ENCODE data around the gene FAM8A1. TPM values are rescaled to one million over a fixed set of nuclear protein-coding genes. Genes with fewer than 3 reads are reported as not detected.

The FAM8A1 gene, protein sequence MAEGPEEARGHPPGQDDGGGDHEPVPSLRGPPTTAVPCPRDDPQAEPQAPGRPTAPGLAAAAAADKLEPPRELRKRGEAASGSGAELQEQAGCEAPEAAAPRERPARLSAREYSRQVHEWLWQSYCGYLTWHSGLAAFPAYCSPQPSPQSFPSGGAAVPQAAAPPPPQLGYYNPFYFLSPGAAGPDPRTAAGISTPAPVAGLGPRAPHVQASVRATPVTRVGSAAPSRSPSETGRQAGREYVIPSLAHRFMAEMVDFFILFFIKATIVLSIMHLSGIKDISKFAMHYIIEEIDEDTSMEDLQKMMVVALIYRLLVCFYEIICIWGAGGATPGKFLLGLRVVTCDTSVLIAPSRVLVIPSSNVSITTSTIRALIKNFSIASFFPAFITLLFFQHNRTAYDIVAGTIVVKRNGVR
- total RNA-seq, result 10 to 100 TPM; 27.9 to 39.4 (median 33.8) TPM

- Histone ChIP-seq H3K4me3 (peak within 1 kb of the TSS; percentile 79 to 96 (median 93)), H3K27me3 (no peaks in the 10 kb centered on the region), H3K9me3 (no peaks in the 10 kb centered on the region), H3K4me1 (no peaks in the 10 kb centered on the region), H3K36me3 (no peaks in the 10 kb centered on the region), H3K27ac (peak within 1 kb of the TSS; percentile 91 to 97)
- intact Hi-C loops (cut with DNase I; ENCODE audit: low total_unique reads), result no loop called here
- peak; percentile 93 to 97 for DNase-seq (ENCODE audit: low spot score in 2 of 2)
- TF ChIP-seq POLR2AphosphoS5 (IDR thresholded peaks at IDR 0.05) (peak; percentile 72 to 92 (median 87)), CTCF (IDR thresholded peaks at IDR 0.05) (peak in 2 of 3 donors; percentile 74 to 85), POLR2A (IDR thresholded peaks at IDR 0.05) (peak; percentile 67)
Observed at GRCh38 chr6:17599877-17600526, at the start of gene FAM8A1. TSS of gene FAM8A1 (plus strand) at chr6:17600302. CDS start at chr6:17600410, 108 bp downstream.

GRCh38 chr6:17551383-17551958 is 48.6 kb upstream of the FAM8A1 start:
- no peak for DNase-seq (ENCODE audit: low spot score in 2 of 2)
- H3K4me3 ChIP-seq, result no peak overlapping the region
- TF ChIP-seq POLR2A (IDR thresholded peaks at IDR 0.05) (no peak), POLR2AphosphoS5 (IDR thresholded peaks at IDR 0.05) (no peak), CTCF (IDR thresholded peaks at IDR 0.05) (no peak)
- no peaks in the 10 kb centered on the region for H3K36me3 ChIP-seq
- H3K27me3 ChIP-seq, result no peaks in the 10 kb centered on the region
- intact Hi-C loops (cut with DNase I; ENCODE audit: low total_unique reads), result no loop called here
- H3K27ac ChIP-seq, result no peak overlapping the region
- no peaks in the 10 kb centered on the region for H3K4me1 ChIP-seq
- H3K9me3 ChIP-seq, result no peaks in the 10 kb centered on the region

DNA sequence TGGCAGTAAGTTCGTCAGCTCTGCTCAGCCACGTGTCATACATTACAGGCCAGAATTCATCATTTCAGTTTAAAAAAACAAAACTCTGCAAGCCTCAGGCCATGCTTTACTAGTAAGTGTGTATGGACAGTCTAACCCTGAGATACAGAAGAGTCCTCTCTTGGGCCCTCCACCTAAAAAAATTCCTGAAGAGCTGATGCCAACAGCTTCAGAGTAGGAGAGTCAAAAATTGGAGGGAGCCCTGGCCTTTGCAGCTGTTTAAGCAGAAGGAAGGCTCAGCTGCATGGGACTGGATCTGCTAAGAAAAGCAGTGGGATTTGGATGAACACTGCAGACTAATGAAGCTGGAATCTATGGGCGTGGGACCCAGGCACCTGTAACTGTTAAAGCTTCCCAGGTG is 47.2 kb upstream of the FAM8A1 start:
- Histone ChIP-seq H3K9me3 (no peaks in the 10 kb centered on the region), H3K4me1 (no peaks in the 10 kb centered on the region), H3K27me3 (no peaks in the 10 kb centered on the region), H3K36me3 (no peaks in the 10 kb centered on the region), H3K4me3 (no peak overlapping the region), H3K27ac (no peak overlapping the region)
- no peak for DNase-seq (ENCODE audit: low spot score in 2 of 2)
- TF ChIP-seq POLR2AphosphoS5 (IDR thresholded peaks at IDR 0.05), result no peak
- no peak for TF ChIP-seq CTCF (IDR thresholded peaks at IDR 0.05)
- no peak for TF ChIP-seq POLR2A (IDR thresholded peaks at IDR 0.05)
- intact Hi-C loops (cut with DNase I; ENCODE audit: low total_unique reads), result no loop called here

- no peak for DNase-seq (ENCODE audit: low spot score in 2 of 2)
- Histone ChIP-seq H3K27ac (no peak overlapping the region), H3K27me3 (no peaks in the 10 kb centered on the region), H3K36me3 (no peaks in the 10 kb centered on the region), H3K9me3 (no peaks in the 10 kb centered on the region), H3K4me1 (no peaks in the 10 kb centered on the region), H3K4me3 (no peak overlapping the region)
- intact Hi-C loops (cut with DNase I; ENCODE audit: low total_unique reads), result no loop called here
- TF ChIP-seq CTCF (IDR thresholded peaks at IDR 0.05), result no peak
Observed at GRCh38 chr6:17556014-17556413, 44.1 kb upstream of the FAM8A1 start.

DNA sequence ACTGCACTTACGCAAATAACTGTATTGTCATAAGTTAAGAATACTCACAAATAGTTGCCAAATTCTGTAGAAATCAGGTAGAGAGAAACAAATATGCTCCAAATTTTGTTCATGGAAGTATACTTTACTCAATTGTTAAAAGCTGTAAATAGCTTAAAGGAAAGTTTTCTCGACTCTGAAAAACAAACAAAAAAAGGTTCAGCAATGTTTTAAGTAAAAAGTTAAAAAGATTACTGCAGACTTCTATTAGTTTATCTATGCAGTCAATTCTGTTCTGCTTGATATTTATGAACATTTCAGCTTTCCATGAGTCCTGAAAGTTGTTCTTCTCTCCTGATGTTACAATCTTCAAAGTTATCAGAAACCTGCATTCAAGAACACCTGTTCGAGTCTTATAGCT is 37.5 kb upstream of the FAM8A1 start:
- DNase-seq (ENCODE audit: low spot score in 2 of 2), result no peak
- Histone ChIP-seq H3K4me1 (no peaks in the 10 kb centered on the region), H3K27ac (no peak overlapping the region), H3K4me3 (no peak overlapping the region), H3K27me3 (no peaks in the 10 kb centered on the region), H3K36me3 (no peaks in the 10 kb centered on the region), H3K9me3 (peaks cover 0 to 20% of the 10 kb centered on the region in 2 donors)
- intact Hi-C loops (cut with DNase I; ENCODE audit: low total_unique reads), result no loop called here
- TF ChIP-seq POLR2AphosphoS5 (IDR thresholded peaks at IDR 0.05) (no peak), CTCF (IDR thresholded peaks at IDR 0.05) (no peak), POLR2A (IDR thresholded peaks at IDR 0.05) (no peak)
